Activated CD8-positive, alpha-beta memory T cell treated with anti-CD3 and anti-CD28 coated beads, Interleukin-2, amount 50 U/mL, for 24 hours (primary cell): ENCODE measurements around the gene MBD5.

Experiments used
- DNase-seq: peaks from one replicate; pipeline ENCODE4 v3.0.0-alpha.2; 2020; ENCODE audit errors: extremely low read depth

Gene MBD5

DNA sequence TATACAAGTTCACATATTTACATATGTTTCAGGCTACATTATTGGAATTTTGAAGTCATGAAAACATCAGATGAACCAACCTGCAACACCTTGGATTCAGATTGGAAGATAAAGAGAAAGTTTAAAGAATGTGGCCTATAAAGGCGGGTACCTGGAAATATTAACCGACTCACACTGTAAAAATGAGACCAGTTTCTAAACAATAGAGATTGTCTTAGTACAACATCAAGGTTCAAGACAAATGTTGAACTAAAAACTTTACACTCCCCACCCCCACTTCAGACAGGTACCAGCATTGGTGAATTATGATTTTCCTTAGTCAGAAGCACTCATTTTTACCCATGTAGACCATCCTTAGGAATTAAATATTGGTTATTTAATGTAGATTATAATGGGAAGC, 437.3 kb downstream of the MBD5 start:
- no peak for DNase-seq

DNA sequence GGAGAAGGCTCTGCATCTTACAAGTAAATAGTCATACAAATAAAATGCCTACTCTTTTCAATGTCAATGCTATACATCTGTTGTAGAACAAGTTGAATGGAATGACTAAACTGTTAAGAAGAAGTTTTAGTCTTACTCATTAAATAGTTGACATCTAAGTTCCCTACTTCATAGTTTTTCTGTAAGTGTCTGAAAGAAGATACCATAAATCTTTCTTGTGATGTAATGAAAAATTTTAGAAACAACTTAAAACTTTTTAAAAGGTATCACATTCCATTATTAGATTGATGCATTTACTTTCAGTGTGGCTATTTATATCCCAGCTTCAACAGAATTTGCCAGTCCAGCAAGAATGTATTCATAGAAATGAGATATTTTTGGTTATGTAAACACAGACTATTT, 438.5 kb downstream of the MBD5 start:
- DNase-seq: no peak

DNA sequence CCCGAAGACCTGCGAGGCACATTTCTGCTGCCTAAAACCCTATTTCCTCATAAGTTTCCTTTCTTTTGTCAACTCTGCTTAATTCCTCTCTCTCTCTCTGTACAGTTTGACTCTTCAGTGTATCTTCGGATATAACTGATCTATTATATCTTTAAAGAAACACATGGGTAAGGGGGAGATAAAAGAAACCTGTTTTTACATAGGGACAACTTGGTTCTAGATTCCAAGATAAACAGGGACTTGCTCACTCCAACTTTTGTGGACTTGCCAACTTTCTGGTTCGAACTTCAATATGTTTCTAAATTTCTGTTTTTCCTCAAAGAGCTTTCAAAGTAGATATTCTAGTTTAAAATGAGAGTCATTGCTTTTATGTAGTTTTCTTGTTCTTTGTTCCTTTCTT, 441.0 kb downstream of the MBD5 start:
- no peak for DNase-seq

DNA sequence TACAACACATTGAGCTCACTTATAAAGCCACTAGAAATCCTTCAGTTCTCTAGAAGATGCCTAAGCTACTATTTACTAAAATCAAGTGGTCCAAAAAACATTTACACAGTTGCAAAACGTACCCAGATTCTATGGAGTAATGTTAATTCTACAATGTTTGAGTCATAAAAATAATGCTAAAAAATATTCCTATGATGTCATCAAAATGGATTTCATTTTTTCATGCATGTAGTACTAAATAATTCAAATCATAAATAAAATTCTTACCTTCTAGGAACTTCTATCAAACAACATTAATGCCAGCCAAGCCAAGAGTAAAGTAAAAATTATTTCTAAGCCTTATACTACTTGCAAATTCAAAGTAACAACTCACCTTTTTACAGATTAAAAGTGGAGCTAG, 454.7 kb downstream of the MBD5 start:
- DNase-seq: no peak

DNA sequence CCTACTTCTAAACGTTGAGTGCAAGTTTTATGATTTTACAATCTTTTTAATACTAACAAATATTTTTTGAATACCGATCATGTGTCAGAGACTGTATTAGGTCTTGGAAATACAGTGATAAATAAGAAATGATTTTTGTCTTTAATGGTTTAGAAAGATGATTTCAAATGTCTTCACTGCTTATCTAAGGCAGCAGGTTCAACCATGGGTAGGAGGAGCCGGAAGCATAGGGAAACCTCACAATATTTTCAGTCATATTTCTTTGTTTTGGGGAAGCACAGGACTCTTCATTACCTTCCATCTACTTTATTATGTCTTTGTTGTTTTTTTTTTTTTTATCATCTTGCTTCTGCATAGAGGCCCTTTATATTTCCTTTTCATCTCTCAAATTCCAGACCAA, 458.5 kb downstream of the MBD5 start:
- DNase-seq: no peak

DNA sequence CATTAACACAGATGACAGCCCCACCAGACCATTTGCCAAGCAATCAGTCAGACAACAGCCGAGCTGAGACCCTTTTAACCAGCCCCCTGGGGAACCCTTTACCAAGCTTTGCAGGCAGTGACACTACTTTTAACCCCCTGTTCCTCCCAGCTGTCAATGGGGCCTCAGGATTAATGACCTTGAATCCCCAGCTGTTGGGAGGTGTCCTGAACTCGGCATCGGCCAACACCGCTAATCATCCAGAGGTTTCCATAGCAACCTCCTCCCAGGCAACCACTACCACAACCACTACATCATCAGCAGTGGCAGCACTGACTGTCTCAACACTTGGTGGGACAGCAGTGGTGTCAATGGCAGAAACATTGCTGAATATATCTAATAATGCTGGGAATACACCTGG, 462.8 kb downstream of the MBD5 start:
- no peak for DNase-seq

DNA sequence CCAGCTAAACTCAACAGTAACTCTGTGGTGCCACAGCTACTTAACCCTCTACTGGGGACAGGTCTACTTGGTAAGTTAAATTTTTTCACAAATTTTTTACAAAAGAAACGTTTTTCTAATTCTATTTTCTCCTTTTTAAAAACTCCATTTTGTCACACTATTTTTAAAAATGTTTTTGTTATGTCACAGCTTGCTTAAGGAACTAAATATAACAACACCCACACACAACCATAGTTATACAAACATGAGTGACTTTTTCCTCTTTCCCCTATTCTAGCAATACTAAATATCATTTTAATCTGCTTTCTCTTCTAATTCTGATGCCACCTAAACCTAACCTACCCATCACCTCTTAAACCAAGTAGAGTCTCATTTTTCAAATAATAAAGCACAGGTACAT, 463.2 kb downstream of the MBD5 start:
- no peak for DNase-seq

DNA sequence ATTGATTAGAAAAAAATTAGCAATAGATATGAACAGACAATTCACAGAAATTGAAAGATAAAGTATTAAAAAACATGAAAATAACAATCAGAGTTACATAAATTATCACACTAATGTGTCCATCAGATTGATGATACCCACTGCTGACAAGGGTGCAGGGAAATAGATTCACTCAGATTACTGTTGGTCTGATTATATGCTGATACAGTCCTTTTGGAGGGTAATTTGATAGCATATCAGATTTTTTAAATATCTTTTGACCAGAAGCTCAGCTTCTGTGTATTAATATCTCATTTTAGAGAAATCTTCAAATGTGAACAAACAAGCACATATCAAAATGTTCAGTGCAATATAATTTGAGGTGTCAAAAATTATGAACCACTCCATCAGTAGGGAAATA, 465.8 kb downstream of the MBD5 start:
- no peak for DNase-seq

DNA sequence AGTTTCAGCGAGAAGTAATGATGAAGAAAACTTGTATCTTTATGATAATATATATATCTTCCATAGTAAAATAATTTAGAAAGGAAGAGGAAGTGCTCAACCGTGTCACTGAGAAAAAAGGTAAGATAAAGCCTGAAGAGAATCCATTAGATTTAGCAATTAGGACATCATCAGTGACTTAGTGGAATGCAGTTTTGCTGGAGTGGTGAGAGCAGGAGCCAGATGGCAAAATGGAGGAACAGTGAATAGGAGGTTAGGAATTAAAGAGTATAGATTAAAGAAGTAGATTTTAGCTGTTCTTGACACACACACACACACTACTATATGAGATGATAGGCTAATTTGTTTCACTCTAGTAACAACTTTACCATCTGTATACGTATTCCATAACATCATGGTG, 466.5 kb downstream of the MBD5 start:
- DNase-seq: no peak

DNA sequence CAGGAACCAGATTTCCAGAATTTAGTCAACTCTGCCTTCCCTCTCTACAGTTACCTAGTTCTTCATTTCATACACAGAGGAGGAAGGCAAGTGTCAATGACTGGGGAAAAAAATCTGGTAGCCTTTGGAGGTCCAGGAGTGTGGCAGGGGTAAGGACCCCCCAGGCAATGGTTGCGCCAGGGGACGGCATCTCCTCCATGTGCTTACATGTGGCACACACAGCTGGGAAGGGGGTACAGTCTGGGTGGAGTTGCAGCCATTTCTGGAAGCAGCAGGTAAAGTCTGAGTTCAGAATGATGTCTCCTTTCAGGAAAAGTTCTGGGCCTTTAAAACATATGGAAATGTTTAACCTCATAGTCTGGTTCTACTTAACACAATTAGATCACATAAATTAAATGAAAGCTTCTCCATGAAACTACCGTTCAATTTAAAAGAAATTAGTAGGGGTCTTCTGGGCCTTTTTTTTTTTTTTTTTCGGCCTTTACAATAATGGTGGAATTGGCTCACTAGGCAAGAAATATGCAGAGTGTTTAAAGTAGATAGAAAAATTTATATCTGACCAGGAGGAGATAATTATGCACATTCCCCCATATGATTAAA, 470.0 kb downstream of the MBD5 start:
- no peak for DNase-seq

DNA sequence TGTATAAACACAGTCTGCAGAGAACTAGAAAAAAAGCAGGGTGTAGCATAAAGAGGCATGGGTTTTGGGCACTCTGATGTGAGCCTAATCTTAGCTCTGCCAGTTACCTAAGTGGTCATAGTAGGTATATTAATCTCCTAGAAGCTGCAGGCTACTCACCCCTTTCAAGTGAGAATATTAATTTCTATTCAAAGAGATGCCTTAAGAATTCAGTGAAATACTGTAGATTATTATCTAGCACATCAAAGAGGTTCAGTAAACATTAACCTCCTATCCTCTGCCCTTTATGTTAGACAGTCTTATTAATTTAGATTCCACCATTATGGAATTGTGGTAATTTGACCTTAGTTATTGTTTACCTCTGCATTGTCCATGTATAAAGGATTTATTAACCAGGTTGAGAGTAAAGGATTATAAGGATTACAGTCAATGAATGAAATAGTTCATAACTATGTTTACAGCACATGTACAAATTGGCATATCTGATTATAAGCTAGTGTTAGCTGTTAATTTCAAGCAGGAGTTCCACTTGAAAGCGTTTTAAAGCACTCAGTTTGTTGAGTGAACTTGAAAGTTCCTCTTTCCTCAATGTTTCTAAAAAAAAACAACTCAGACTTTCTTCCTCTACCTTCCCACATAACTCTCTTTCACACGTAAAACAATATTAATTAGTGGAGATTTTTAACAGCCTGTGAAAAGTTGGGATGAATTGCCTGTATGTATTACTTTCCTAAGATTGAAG, 473.1 kb downstream of the MBD5 start:
- no peak for DNase-seq

DNA sequence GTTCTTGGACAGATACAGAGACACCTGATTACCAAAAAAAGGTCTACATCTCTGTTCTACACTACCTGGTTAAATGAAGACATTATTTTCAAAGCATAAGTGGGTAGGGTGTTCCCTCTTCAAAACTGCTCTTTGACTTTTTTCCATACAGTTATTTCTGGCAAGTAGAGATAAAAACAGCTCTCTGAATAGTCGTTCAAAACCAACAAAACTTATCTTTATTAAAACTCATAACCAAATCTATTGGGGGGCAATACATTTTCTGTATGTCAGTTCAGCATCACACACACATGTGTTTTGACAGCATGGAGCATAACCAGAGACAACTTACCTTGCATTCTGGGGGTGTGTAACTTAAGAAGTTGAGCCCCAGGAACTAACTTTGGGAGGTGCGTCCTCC, 474.7 kb downstream of the MBD5 start:
- no peak for DNase-seq

DNA sequence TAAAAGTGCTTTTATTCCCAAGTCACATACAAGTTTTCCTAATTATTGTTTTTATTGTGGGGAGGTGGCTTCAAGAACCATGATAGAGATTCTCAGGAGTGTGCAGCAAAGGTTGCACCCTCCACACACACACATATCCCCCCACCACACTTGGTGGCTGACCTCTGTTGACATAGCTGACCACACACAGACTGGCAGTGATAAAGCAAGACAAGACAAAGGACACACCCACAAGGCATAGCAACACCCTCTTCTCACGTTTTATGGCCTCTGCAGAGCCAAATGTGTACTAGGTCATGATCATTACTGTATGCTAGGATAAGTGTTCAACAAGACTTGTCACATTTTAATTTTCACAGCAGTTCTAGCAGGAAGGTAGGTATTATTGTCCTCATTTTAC, 480.7 kb downstream of the MBD5 start:
- DNase-seq: no peak

DNA sequence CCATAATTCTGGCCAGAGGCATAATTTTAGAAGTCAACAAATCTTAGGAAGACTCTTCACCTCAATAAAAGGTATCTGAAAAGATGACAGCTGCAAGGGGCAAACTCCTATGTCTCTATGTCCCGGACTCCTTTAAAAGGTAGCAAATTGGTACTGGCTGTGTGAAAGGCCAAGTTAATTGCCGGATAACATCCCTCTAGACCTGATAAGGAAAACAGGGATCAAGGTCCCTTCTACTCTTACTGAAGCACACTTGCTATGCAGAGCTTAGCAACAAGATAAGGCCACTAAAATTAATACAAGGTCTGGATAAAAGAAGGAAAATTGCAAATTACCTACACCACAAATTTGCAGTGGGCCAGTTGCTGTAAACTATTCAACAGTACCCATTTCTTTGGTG, 482.6 kb downstream of the MBD5 start:
- no peak for DNase-seq

DNA sequence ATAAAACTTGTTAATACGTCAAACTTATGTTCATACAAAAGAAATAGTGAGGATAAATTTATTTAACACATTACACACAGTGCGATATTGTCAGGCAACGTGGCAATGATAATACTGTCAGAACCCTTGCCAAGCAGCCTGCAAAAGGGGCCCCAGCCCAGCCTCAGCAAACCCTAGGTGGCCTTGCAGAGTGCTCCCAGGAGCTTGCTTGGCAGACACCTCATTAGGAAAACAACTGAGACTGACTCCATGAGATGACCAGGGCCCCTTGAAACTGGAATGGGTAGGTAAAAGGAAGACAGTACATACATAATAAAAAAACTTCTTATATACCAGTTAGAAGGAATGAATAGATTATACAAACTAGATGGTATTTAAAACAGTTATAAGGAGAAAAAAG, 487.1 kb downstream of the MBD5 start:
- DNase-seq: no peak

DNA sequence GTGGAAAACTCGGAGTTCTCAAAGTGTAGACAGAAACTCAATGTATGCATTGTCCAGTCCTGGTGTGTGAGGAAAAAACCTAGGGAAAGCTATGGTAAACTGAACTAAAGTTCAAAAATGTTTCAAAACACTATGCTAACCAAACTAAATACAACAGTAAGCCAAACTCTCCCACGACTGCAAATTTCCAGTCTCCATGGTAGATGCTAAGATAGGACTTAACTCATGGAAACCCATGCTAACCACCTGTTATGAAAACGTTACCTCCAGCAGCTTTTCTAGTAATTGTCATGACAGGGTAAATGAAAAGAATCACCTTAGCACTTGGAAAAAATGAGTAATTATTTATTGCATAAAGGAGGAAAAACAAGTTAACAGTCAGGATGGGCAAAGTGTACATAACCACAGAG, 488.0 kb downstream of the MBD5 start:
- no peak for DNase-seq

DNA sequence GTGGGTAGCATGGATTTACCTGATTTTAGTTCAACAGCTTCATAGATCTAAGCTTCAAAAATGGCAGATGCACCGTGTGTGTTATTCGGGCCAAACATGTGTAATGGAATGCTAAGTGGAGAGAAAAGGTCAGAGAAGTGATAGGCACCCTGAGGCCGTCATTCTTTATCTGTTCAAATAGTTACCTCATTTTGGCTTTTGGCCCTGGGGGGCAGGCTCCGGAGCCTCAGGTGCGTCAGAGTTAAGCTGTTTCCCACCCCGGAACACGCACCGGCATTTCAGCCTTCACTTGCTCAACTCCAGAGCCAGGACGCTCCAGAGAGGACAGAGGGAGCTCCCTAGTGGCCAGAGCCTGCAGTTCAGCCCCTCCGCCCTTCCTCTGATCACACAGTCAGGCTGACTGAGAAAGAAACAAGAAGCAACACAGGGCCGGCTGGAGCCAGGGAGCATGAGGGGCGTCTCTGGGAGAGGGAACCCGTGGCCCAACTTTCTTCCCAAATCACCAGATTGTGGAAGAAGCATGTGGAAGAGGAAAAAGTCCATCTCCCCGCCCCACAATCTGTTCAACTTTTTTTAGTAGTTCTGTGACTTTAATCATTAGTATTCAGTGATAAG, 488.5 kb downstream of the MBD5 start:
- peak; percentile 51 for DNase-seq

DNA sequence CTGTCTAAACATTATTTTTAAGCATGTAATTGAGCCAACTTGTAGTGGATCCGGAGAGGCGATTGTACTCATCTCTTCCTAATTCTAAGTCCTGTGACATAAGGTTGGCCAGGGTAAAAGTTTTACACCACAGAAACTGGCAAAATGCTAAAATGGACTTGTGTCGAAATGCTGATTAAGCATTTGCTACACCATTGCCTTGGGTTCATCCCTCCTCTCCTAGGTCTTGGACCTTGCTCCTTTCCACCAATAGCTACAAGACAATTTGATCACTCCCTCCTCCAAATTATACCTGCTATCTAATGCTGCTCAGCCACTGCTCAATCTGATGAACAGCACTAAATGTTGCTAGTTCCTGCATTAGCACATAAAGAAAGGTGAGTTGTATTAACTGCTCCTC, 491.0 kb downstream of the MBD5 start:
- no peak for DNase-seq

DNA sequence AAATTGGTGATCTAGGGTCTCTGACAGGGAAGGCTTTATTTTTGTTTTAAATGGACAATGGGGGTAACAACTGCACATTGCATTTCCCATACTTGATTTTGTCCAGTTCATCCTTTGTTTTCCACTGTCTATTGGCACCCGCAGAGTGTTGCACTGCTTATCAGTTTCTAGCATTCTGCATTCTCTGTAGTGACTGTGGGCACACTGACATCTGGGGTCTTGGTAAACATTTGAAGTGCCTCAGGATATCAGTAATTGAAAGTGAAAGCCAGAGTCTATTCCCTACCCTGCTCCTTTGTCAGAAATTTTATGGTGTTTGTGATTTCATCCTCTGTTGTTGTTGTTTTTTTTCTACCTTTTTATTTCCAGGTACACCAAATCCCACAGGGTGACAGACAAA, 491.6 kb downstream of the MBD5 start:
- no peak for DNase-seq

DNA sequence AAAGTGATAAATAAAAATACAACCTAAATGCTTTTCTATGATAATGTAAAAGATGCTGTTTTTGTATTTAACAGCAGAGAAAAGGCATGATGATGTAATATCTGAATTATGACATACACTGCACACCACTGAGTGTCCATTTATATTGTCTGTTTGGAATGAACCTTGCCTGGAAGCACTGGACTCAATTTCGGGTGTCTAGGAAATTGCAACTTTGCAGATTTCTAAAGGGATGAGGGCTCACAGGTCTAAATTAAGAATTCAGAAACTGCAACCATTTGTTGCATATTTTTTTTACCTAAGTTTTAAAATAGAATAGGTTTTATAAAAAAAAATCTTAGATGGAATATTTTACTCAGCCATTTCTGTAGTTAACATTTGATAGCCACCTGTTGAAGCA, 492.5 kb downstream of the MBD5 start:
- no peak for DNase-seq

DNA sequence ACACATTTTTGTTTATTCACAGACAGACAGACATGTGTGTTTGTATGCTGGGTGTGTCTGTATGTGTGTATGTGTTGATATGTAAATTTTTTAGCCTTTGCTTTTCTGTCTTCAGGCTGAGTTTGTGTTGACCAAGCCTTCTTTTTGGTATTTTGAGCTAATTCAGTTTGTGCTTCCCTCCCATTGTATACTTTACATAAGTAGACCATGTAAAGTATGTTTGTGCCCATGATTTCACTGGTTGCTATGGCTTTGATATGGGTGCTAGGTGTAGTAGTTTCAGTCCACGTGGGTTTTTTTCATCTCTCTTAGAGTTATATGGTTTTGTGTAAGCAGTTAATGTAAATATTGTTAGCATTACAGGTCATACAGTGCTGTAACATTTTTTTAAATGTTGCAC, 494.2 kb downstream of the MBD5 start:
- no peak for DNase-seq

DNA sequence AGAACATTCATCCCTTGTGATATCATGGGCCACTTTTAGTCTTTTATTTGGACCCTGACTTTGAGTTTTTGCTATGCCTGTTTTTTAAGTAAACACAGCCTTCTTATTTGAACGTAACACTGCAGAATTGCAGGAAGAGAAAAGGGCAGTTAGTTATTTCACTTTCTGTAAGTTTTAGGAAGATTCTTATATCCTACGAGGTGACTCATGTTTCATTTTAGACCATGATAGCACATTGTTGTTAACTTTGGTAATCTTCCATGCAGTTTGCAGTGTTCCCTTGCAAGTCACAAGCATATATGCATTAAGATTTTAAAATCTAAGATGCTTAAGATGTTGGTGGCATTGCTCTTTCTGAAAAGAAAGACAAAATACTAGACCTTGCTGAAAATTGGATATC, 495.1 kb downstream of the MBD5 start:
- DNase-seq: no peak

DNA sequence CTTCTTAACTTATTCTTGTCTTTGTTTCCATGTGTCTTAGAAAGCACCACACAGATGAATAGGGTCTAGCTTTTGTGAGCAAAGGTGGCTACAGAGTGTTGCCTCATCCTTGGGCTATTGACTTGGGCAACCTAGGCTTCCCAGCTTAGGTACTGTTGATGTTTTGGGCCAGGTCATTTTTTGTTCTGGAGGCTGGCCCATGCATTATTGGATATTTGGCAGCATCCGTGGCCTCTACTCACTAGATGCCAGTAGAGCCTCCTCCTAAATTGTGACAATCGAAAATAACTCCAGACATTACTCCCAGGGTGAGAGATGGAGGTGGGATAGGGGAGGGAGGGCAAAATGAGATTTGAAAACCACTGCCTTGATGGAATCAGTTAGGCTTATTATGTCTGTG, 496.4 kb downstream of the MBD5 start:
- DNase-seq: no peak

DNA sequence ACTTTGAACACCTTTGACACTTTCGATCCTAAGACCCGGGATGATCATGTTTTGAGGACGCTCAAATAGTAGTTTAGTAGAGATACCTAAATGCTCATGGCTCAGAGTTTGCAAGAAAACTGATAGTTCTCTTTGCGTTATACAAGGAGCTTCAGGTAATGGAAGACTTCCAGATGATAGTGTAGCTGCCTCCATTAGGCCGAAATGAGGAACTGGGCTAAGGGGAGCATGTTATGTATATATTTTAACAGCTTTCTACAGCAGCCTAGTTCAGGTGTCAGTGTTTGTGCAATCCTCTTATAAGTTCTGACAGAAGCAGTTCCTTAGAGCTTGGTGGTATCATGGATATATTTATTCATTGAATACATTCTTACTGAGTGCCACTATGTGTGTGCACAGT, 496.9 kb downstream of the MBD5 start:
- DNase-seq: no peak
